Globus pallidus (tissue), 1 donor: ENCODE results near the gene HTRA2.

Source experiments
- DNase-seq: peaks from one replicate; pipeline ENCODE4 v3.0.0-alpha.2; 2015; ENCODE audit warnings: low spot score

HTRA2 gene

GRCh38 chr2:74562126-74562775 is 32.5 kb downstream of the HTRA2 start:
- no peak for DNase-seq

- no peak for DNase-seq
Observed at GRCh38 chr2:74564222-74564621, 34.5 kb downstream of the HTRA2 start.

DNA sequence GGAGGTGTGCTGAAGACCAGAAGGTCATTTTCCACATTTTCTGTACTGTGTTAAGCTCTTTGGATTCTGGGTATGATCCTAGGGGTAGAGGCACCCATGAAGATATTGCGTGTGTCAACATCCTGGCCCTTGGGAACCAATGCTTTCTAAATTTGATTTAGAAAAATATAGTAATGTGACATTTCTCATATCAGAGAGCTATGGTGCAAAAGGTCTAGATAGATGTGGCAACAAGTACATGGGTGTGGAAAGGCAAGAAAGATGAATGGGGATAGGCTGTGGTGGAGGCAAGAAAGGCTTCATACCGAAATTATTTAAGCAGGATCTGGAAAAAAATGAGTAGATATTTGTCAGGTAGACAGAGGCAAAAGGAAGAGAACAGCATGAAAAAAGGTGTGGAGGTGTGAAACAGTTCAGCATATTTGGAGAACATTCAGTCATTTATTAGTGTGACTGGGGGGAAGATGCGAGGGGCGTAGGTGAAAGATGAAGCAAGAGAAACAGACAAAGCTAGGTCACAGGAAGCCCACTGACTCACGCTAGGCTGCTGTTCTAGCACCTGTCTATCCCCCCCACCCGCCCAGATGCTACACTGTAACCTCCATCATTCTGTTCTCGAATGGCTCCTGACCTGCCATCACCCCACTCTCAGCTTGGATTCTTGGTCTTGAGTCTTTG is 36.5 kb downstream of the HTRA2 start:
- DNase-seq = no peak

DNA sequence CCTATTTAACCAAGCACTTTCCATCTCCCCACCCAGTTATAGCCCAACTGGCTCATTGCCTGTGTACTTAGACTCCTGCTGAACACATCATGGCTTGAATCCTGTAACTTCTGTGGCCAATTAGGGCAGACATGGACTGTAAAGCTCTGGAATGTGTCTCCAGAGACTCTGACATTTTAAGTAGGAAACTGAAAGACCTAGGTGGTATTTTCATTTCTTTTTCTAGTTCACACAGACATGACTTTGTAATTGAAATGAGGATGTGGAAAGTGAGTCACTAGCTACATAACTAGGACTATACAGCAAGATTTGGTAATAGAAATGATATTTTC is 37.0 kb downstream of the HTRA2 start:
- DNase-seq = no peak

DNA sequence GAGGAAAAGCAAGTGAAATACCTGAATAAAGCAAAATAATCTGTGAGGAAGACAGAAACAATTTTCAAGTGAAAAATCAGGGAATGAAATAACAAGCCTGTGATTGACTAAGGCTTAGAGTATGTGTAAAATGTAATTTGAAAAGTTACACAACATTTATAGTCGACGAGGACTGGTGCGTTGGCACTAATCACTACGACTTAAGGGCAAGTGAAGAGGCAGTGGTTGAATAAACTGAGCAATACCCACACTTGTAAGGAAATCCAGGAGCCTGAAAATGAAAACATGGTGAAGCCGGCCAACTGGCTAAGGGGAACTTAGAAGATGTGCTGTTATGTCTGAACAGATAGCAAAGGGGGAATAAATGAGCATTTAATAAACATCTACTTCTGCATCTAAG is 38.1 kb downstream of the HTRA2 start:
- DNase-seq = no peak

DNA sequence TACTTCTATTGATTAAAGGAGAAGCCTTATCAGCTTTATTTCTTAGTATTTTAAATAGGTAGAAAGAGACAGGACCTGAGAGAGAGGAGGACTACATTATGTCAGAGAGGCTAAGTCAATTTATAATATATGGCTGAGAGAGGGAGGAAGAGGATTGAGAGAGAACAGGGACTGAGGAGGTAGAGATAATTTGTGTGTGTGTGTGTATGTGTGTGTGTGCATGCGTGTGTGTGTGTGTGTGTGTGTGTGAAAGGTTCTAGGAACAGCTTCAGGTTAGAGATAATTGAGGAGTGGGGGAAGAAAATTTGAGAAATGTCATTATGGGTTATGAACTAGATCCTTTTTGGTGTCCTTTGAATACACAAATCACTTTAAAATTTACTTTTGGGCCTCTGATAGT is 40.0 kb downstream of the HTRA2 start:
- no peak for DNase-seq

GRCh38 chr2:74571058-74571457 is 41.3 kb downstream of the HTRA2 start:
- DNase-seq = no peak

DNA sequence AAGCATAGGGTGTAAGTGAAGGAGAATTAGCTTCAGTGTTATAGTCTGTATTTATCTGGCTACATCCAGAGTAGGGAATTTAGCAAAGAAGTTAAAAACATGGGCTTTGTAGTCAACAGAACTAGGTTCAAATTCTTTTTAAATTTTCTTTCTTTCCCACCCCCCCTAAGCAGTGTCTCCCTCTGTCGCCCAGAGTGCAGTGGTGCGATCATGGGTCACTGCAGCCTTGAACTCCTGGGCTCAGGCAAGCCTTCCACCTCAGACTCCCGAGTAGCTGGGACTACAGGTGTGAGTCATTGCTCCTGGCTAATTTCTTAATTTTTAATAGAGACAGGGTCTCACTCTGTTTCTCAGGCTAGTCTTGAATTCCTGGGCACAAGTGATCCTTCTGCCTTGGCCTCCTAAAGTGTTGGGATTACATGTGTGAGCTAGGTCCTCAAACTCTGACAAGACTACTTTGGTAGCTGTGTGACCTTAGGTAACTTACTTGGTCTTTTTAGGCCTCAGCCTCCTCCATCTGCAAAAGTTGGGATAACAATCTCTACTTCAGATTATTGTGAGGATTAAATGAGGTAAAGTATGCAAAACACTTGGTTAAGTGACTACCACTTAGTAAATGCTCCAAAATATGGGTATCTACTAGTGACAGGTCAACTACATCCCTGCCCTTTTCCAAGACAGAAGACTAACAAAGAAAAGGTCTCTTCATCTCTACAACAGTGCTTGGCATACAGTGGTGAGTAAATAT is 42.6 kb downstream of the HTRA2 start:
- no peak for DNase-seq

- peak; percentile 59 for DNase-seq
Observed at GRCh38 chr2:74573747-74574562, 44.2 kb downstream of the HTRA2 start.

- DNase-seq = no peak
Observed at GRCh38 chr2:74575320-74575719, 45.6 kb downstream of the HTRA2 start.

DNA sequence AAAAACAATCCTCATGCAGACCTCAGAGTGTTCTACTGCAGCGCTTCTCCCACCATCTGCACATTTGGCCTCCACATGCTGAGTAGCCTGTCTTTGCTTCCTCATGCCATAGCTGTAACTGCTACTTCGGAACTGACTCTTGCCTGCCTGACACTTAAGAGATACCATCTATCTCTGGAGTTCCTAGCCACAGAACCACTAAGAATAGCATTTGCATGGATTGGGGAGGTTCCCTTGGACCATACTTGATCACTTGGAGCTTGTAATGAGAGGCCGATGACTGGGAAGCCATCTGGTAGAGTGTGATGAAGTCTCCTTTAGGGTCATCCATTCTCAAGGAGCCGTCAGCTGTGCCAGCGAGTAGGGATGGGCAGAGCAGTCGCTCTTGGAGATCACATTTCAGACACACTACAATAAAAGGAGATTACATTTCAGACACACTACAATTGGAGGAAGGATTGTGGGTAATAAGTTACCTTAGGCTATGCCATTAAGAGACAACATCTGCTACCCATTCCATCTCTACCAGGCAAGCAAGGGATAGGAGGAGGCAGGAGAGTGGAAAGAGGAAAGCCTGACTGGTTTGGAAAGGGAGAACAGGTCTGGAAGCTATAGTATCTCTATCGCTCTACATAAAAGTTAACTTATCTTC is 46.6 kb downstream of the HTRA2 start:
- DNase-seq = no peak

DNA sequence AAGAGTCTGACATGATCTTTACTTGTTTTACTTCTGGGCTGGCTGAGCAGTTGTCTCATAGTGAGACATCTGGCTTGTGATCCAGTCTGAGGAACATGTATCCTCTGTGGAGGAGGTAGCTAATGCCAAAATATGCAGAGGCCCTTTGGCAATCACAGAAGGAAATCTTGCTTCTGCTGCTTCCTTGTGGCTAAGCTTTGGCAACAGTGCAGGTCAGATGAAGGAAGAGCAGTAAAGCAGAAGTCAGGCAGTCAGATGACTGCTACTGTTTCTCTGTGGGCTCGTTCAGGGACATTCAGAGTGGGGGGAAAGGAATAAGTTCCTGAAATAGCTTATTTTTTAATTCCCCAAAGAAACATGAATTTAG is 47.1 kb downstream of the HTRA2 start:
- no peak for DNase-seq

GRCh38 chr2:74577448-74577847 is 47.7 kb downstream of the HTRA2 start:
- no peak for DNase-seq

GRCh38 chr2:74578408-74578807 is 48.7 kb downstream of the HTRA2 start:
- DNase-seq = no peak

- DNase-seq = no peak
Observed at GRCh38 chr2:74581463-74581862, 51.7 kb downstream of the HTRA2 start.

DNA sequence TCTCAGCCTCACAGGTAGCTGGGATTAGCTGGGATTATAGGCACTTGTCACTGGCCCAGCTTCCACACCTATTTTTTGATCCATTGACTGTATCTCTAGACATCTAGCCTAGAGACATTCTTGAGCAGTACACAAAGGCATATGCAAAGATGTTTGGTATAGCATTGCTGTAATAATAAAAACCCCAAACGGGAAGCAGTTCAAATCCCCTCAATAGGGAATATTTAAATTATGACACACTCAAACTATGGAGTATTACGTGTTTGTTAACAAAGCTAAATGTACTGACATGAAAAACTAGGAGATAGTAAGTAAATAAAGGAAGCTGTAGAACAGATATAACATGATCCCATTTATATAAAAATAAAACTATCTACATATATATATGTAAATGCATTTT is 52.5 kb downstream of the HTRA2 start:
- DNase-seq = no peak
